ENCODE data around the gene FARS2. TPM values are rescaled to one million over a fixed set of nuclear protein-coding genes. Genes with fewer than 3 reads are reported as not detected.

Gene FARS2
- polyA plus RNA-seq, 1 donor from 2014 or later, result 11.9 TPM

DNA sequence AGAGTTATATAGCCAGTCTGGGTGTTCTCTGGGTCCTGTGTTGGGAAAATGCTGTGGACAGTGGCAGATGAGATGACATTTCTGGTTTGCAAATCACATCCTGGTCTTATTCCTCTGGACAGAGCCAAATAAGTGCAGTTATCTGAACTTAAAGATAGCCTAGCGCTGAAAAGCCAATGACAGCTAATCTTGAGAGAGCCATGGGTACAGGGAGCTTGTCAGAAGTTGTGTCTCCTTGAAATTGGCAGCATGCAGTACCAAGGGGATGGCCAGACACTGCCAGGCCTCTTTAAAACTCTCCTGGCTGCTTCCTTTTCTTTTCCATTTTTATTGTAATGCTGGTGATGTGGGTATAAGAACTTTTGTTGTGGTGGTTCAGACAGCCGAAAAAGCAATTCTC lies 362.5 kb downstream of the FARS2 start:
- Histone ChIP-seq H3K9me2 (ENCODE audit: insufficient read depth, low read length) (no peaks in the 10 kb centered on the region), H4K20me1 (ENCODE audit: insufficient read depth) (no peaks in the 10 kb centered on the region), H3K9ac (ENCODE audit: low read length) (no peak overlapping the region), H3K27me3 (ENCODE audit: insufficient read depth, low read depth, low read length) (no peaks in the 10 kb centered on the region), H3K4me3 (ENCODE audit: low read length) (no peak overlapping the region), H3K79me2 (replicated peaks; ENCODE audit: insufficient read depth, low read length) (no peaks in the 10 kb centered on the region), H3K4me2 (ENCODE audit: low read length) (no peak overlapping the region), H3F3A (ENCODE audit: insufficient read depth, low read length, poor library complexity, severe bottlenecking) (no peaks in the 10 kb centered on the region), H3K36me3 (ENCODE audit: insufficient read depth, low read length) (no peaks in the 10 kb centered on the region), H3K27ac (ENCODE audit: low read length) (no peak overlapping the region), H3K9me3 (ENCODE audit: low read length) (no peaks in the 10 kb centered on the region), H2AFZ (ENCODE audit: low read depth, low read length) (no peak overlapping the region)
- TF ChIP-seq RAD21 (conservative IDR thresholded peaks at IDR 0.05) (no peak), POLR2AphosphoS5 (IDR thresholded peaks at IDR 0.05) (no peak), MXI1 (conservative IDR thresholded peaks at IDR 0.05; ENCODE audit: poor library complexity, severe bottlenecking) (no peak), EZH2 (IDR thresholded peaks at IDR 0.05; ENCODE audit: borderline replicate concordance, insufficient read depth, low read length, poor library complexity, severe bottlenecking) (no peak), EP300 (conservative IDR thresholded peaks at IDR 0.05; ENCODE audit: poor library complexity, severe bottlenecking) (no peak), SMC3 (conservative IDR thresholded peaks at IDR 0.05; ENCODE audit: poor library complexity) (no peak)
- TF ChIP-seq, protein P1, sequence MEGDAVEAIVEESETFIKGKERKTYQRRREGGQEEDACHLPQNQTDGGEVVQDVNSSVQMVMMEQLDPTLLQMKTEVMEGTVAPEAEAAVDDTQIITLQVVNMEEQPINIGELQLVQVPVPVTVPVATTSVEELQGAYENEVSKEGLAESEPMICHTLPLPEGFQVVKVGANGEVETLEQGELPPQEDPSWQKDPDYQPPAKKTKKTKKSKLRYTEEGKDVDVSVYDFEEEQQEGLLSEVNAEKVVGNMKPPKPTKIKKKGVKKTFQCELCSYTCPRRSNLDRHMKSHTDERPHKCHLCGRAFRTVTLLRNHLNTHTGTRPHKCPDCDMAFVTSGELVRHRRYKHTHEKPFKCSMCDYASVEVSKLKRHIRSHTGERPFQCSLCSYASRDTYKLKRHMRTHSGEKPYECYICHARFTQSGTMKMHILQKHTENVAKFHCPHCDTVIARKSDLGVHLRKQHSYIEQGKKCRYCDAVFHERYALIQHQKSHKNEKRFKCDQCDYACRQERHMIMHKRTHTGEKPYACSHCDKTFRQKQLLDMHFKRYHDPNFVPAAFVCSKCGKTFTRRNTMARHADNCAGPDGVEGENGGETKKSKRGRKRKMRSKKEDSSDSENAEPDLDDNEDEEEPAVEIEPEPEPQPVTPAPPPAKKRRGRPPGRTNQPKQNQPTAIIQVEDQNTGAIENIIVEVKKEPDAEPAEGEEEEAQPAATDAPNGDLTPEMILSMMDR (IDR thresholded peaks at IDR 0.05; ENCODE audit: poor library complexity, severe bottlenecking), result no peak
- TF ChIP-seq, protein P2, sequence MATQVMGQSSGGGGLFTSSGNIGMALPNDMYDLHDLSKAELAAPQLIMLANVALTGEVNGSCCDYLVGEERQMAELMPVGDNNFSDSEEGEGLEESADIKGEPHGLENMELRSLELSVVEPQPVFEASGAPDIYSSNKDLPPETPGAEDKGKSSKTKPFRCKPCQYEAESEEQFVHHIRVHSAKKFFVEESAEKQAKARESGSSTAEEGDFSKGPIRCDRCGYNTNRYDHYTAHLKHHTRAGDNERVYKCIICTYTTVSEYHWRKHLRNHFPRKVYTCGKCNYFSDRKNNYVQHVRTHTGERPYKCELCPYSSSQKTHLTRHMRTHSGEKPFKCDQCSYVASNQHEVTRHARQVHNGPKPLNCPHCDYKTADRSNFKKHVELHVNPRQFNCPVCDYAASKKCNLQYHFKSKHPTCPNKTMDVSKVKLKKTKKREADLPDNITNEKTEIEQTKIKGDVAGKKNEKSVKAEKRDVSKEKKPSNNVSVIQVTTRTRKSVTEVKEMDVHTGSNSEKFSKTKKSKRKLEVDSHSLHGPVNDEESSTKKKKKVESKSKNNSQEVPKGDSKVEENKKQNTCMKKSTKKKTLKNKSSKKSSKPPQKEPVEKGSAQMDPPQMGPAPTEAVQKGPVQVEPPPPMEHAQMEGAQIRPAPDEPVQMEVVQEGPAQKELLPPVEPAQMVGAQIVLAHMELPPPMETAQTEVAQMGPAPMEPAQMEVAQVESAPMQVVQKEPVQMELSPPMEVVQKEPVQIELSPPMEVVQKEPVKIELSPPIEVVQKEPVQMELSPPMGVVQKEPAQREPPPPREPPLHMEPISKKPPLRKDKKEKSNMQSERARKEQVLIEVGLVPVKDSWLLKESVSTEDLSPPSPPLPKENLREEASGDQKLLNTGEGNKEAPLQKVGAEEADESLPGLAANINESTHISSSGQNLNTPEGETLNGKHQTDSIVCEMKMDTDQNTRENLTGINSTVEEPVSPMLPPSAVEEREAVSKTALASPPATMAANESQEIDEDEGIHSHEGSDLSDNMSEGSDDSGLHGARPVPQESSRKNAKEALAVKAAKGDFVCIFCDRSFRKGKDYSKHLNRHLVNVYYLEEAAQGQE (IDR thresholded peaks at IDR 0.05; ENCODE audit: borderline replicate concordance), result no peak

DNA sequence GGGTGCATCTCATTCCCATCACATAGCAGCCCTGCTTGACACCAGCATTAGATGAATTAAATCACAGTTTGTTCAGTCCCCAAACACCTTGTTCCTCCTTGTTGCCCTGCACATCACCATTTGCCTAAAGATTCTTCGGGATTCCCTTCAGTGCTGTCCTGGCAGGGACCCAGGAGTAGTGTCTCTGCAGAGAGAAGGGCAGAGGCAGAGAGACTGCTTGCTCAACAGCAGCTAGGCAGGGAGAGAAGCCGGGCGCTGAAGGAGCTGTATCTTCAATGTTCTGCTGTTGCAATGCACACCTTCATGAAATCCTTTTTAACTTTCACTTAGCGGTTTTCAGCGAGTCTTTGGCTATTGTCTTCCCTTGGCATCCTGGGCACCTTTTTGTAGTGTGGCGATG lies 362.9 kb downstream of the FARS2 start:
- H4K20me1 ChIP-seq (ENCODE audit: insufficient read depth), result no peaks in the 10 kb centered on the region

More for the DNA sequence above, 362.9 kb downstream of the FARS2 start:
- Histone ChIP-seq H3F3A (ENCODE audit: insufficient read depth, low read length, poor library complexity, severe bottlenecking) (no peaks in the 10 kb centered on the region), H3K9me2 (ENCODE audit: insufficient read depth, low read length) (no peaks in the 10 kb centered on the region), H3K4me2 (ENCODE audit: low read length) (no peak overlapping the region), H2AFZ (ENCODE audit: low read depth, low read length) (no peak overlapping the region), H3K9me3 (ENCODE audit: low read length) (no peaks in the 10 kb centered on the region), H3K4me3 (ENCODE audit: low read length) (no peak overlapping the region), H3K36me3 (ENCODE audit: insufficient read depth, low read length) (no peaks in the 10 kb centered on the region), H3K27ac (ENCODE audit: low read length) (no peak overlapping the region), H3K9ac (ENCODE audit: low read length) (no peak overlapping the region), H3K27me3 (ENCODE audit: insufficient read depth, low read depth, low read length) (no peaks in the 10 kb centered on the region), H3K79me2 (replicated peaks; ENCODE audit: insufficient read depth, low read length) (no peaks in the 10 kb centered on the region)
- TF ChIP-seq SMC3 (conservative IDR thresholded peaks at IDR 0.05; ENCODE audit: poor library complexity), result no peak
- TF ChIP-seq MXI1 (conservative IDR thresholded peaks at IDR 0.05; ENCODE audit: poor library complexity, severe bottlenecking), result no peak
- TF ChIP-seq RAD21 (conservative IDR thresholded peaks at IDR 0.05), result no peak
- TF ChIP-seq EP300 (conservative IDR thresholded peaks at IDR 0.05; ENCODE audit: poor library complexity, severe bottlenecking), result no peak
- TF ChIP-seq, protein P2 (IDR thresholded peaks at IDR 0.05; ENCODE audit: borderline replicate concordance), result no peak
- no peak for TF ChIP-seq POLR2AphosphoS5 (IDR thresholded peaks at IDR 0.05)
- no peak for TF ChIP-seq EZH2 (IDR thresholded peaks at IDR 0.05; ENCODE audit: borderline replicate concordance, insufficient read depth, low read length, poor library complexity, severe bottlenecking)
- TF ChIP-seq TAF1 (IDR thresholded peaks at IDR 0.05; ENCODE audit: low read depth), result no peak
- TF ChIP-seq, protein P1 (IDR thresholded peaks at IDR 0.05; ENCODE audit: poor library complexity, severe bottlenecking), result no peak
